Uterus (tissue), 2 donors: ENCODE measurements around the gene EPHB2.

Source experiments
- CTCF ChIP-seq, 4 experiments: fragments of 200-600 bp in 2 of 4; fragments of 450-650 bp in 2 of 4; sonication (generic) in 2 of 4; IDR thresholded peaks; one replicate each; pipeline ENCODE4 v1.5.1; 2016 to 2019; ENCODE audit warnings: antibody characterized with exemption in 4 of 4, mild to moderate bottlenecking in 2 of 4, moderate library complexity in 1 of 4
- POLR2A ChIP-seq, 2 donors: fragments of 450-650 bp; IDR thresholded peaks; one replicate each; pipeline ENCODE4 v1.6.1; 2016; ENCODE audit warnings: antibody characterized with exemption in 2 of 2, mild to moderate bottlenecking in 1 of 2, moderate library complexity in 1 of 2

- no peak for TF ChIP-seq CTCF (IDR thresholded peaks at IDR 0.05)
- TF ChIP-seq POLR2A (IDR thresholded peaks at IDR 0.05), result no peak
Observed at GRCh38 chr1:22839806-22840205, 129.2 kb downstream of the EPHB2 start.
